Colonic mucosa (tissue), 4 donors: ENCODE results near the gene FAM53C. TPM values are rescaled to one million over a fixed set of nuclear protein-coding genes. Genes with fewer than 3 reads are reported as not detected.
A peak's percentile ranks its signal among the peaks of the same experiment; 100 is the strongest.

ENCODE experiments used
- DNase-seq: peaks from one replicate; pipeline ENCODE4 v3.0.0-alpha.2; 2020
- H3K27ac ChIP-seq: fragments of 200-600 bp; one replicate; pipeline ENCODE4 v1.8.0; 2021
- H3K27me3 ChIP-seq: fragments of 200-600 bp; one replicate; pipeline ENCODE4 v1.8.0; 2021
- H3K36me3 ChIP-seq: fragments of 200-600 bp; one replicate; pipeline ENCODE4 v1.8.0; 2021
- H3K4me1 ChIP-seq: fragments of 200-600 bp; one replicate; pipeline ENCODE4 v1.8.0; 2021; ENCODE audit warnings: mild to moderate bottlenecking
- H3K4me3 ChIP-seq: fragments of 200-600 bp; one replicate; pipeline ENCODE4 v1.8.0; 2021
- H3K9ac ChIP-seq, 2 donors: one replicate each; pipeline ENCODE4 v1.7.0; 2013; ENCODE audit warnings: control low read depth in 2 of 2, low read depth in 2 of 2, low read length in 2 of 2
- H3K9me3 ChIP-seq: fragments of 200-600 bp; one replicate; pipeline ENCODE4 v1.8.0; 2021
- CTCF ChIP-seq: fragments of 200-600 bp; IDR thresholded peaks from one replicate; pipeline ENCODE4 v1.8.0; 2022; ENCODE audit warnings: antibody characterized with exemption, mild to moderate bottlenecking
- intact Hi-C: fragments of 100-400 bp; cut with DNase I; formaldehyde crosslinking; loops from one replicate; pipeline ENCODE4 v1.14.1; 2022
- total RNA-seq, 2 donors: library from RNA; stranded (reverse); fragmentation: NEBNext Ultra II Directional in 1 of 2; extraction: Animal tissue kit (Norgen Biotek cat#: 25700) in 1 of 2; gene quantifications; one replicate each; pipeline ENCODE4 v1.2.1, GENCODE V29; 2021
- donor health status: healthy.
- donor health status: DM: no; HTN: no; CAD: no.
- donor health status: DM: no; HTN: no; CAD: no.

FAM53C gene
- total RNA-seq, 2 donors from 2014 or later, result 14.8 to 18.6 TPM

DNA sequence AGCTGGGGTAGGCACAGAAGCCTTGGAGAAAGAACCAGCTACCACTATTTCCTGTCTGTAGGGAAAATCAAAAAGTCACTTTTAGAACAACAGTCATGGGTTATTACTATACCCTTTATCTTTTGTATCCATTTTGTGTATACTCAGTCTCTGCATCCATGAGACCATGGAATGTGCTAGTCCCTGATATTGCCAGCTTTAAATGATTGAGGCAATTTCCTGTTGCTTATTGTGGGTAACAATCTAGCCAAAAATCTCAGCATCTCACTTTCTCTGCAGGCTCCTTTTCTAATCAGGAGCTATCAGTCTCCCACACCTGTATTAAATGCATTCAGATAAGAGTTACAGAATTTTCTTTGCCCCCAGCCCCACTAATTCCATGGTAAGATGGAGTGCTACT, 13.5 kb downstream of the FAM53C start:
- H3K27me3 ChIP-seq, result no peaks in the 10 kb centered on the region
- H3K9ac ChIP-seq, result no peak overlapping the region
- no peaks in the 10 kb centered on the region for H3K36me3 ChIP-seq
- DNase-seq, result no peak
- no peaks in the 10 kb centered on the region for H3K9me3 ChIP-seq
- H3K4me1 ChIP-seq, result no peaks in the 10 kb centered on the region
- TF ChIP-seq CTCF, result no peak
- H3K4me3 ChIP-seq, result no peak overlapping the region
- intact Hi-C loops, result no loop called here
- no peak overlapping the region for H3K27ac ChIP-seq

- DNase-seq, result peak; percentile 87
- peak within 1 kb of the TSS; percentile 99 for H3K27ac ChIP-seq
- H3K9me3 ChIP-seq, result no peaks in the 10 kb centered on the region
- H3K27me3 ChIP-seq, result no peaks in the 10 kb centered on the region
- no peaks in the 10 kb centered on the region for H3K4me1 ChIP-seq
- intact Hi-C loops, result no loop called here
- peak within 1 kb of the TSS; percentile 97 to 98 for H3K9ac ChIP-seq
- H3K36me3 ChIP-seq, result no peaks in the 10 kb centered on the region
- peak within 1 kb of the TSS; percentile 96 for H3K4me3 ChIP-seq
- peak; percentile 99 for TF ChIP-seq CTCF
Observed at GRCh38 chr5:138352071-138352721, 14.1 kb downstream of the FAM53C start, which contains the start of gene KDM3B. Gene KDM3B, plus strand, starts transcription at chr5:138352685. Its CDS starts 111 bp downstream, at chr5:138352796.

DNA sequence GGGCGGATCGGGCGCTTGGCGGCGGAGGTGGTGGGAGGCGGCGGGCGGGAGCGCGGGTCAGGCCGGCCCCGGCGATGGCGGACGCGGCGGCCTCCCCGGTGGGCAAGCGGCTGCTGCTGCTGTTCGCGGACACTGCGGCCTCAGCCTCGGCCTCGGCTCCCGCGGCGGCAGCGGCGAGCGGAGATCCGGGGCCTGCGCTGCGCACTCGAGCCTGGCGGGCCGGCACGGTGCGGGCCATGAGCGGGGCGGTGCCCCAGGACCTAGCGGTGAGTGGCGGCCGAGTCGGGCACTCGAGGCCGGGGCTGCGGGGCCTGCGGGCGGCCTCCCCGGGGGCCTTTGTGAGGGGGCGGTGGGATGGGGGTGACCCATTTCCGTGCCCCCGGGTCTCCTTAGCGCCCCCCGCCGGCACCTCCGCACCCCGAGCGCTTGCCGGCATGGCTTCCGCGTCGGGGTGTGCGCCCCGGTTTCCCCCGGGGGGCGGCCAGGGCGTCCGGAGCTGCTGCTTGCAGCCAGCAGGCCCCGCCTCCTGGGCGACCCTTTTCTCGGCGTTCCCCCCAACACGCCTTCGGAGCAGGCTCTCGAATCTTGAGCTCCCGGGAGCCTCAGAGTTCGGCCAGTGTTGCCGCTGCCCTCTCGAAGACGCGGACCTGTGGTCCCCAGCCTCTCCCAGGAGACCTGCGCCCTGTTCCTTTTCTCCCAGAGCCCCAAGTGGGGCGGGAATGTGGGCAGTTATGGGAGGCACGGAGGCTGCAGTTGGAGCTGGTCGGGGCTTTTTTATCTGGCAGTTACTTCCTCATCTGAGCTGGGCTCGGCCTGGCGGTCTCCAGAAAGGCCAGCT, 14.9 kb downstream of the FAM53C start:
- H3K36me3 ChIP-seq, result no peaks in the 10 kb centered on the region
- TF ChIP-seq CTCF, result peak; percentile 21
- intact Hi-C loops, result no loop called here
- peak overlapping the region; percentile 96 for H3K4me3 ChIP-seq
- H3K4me1 ChIP-seq, result no peaks in the 10 kb centered on the region
- peak overlapping the region; percentile 97 to 98 for H3K9ac ChIP-seq
- H3K27ac ChIP-seq, result peak overlapping the region; percentile 99
- H3K27me3 ChIP-seq, result no peaks in the 10 kb centered on the region
- H3K9me3 ChIP-seq, result no peaks in the 10 kb centered on the region
- DNase-seq, result peak; percentile 77

DNA sequence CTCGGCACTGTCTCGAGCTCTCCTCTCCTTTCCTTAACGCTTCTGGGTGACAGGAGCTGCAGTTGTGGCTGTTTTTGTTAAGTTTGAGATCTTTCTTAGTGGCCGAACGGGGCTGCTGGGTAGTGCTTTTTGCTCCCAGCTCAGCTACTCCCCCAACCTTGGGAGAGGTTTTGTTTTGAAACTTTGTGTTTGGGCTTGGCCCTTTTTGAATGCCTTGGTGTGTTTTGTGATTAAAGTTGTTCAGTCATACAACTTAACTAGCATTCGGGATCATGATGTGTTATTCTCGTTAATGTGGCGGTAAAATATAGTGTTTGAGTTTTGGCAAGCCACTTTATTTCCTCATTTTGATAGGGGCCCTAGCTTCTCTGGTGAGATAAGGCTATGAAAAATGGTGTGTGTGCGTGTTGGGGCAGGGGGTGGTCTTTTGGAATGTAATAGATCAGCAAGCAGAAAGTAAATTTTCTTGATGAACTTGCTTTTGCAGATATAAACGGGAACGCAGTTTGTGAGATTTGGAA, 15.6 kb downstream of the FAM53C start:
- H3K4me3 ChIP-seq, result peak overlapping the region; percentile 96
- no peak for DNase-seq
- no peaks in the 10 kb centered on the region for H3K27me3 ChIP-seq
- H3K27ac ChIP-seq, result peak overlapping the region; percentile 99
- H3K36me3 ChIP-seq, result no peaks in the 10 kb centered on the region
- no peaks in the 10 kb centered on the region for H3K9me3 ChIP-seq
- intact Hi-C loops, result no loop called here
- TF ChIP-seq CTCF, result no peak
- H3K4me1 ChIP-seq, result no peaks in the 10 kb centered on the region
- peak overlapping the region; percentile 97 to 98 for H3K9ac ChIP-seq

DNA sequence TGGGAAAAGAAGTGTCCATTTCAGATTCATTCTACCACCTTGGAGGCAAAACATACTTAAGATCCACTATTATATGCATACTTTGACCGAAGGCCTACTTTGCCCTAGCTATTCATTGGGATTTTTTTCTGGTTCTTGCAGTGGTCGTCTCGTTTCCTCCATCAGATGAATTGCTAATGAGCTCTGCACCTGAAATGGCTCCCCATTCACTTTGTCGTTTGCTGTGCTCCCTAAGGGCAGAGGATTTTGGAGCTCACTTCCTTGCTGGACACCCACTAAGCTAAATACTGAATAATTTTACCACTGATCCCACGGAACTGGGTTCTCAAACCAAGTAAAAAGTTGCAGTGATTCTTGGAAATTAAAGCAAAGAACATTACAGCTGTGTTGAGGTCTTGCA, 16.3 kb downstream of the FAM53C start:
- H3K27me3 ChIP-seq, result no peaks in the 10 kb centered on the region
- H3K9ac ChIP-seq, result peak overlapping the region; percentile 97 to 98
- peak overlapping the region; percentile 99 for H3K27ac ChIP-seq
- H3K9me3 ChIP-seq, result no peaks in the 10 kb centered on the region
- no peaks in the 10 kb centered on the region for H3K36me3 ChIP-seq
- intact Hi-C loops, result no loop called here
- H3K4me3 ChIP-seq, result peak overlapping the region; percentile 96
- DNase-seq, result peak; percentile 18
- H3K4me1 ChIP-seq, result no peaks in the 10 kb centered on the region
- TF ChIP-seq CTCF, result no peak
